GM12878 (cell line): ENCODE measurements around the gene ATP2A1. TPM values are rescaled to one million over a fixed set of nuclear protein-coding genes. Genes with fewer than 3 reads are reported as not detected.

Experiments
- ATAC-seq: fragments of 200-7000 bp; cut with Tn5 transposase; 3 replicates; pipeline ENCODE4 v1.9.1; 2020; ENCODE audit warnings: mild to moderate bottlenecking, moderate library complexity
- BruUV-seq: library from RNA; stranded (reverse); fragments of 400-500 nt; replicated peaks from 2 replicates; lab custom pipeline; 2021; lab: Mats Ljungman, UMichigan
- CTCF ChIA-PET: fragments of 300-600 bp; sonication (Branson Sonifier 250); formaldehyde crosslinking; extraction: SDS; loops from one replicate; lab custom pipeline; 2021; ENCODE audit warnings: inconsistent platforms; lab: Yijun Ruan, JAX
- POLR2A ChIA-PET: fragments of 350-600 bp; formaldehyde crosslinking; extraction: SDS; loops from one replicate; lab custom pipeline; 2021; ENCODE audit warnings: inconsistent platforms; lab: Charles Lee
- RAD21 ChIA-PET: fragments of 300-600 bp; sonication (Branson Sonifier 250); formaldehyde crosslinking; loops from one replicate; lab custom pipeline; 2023; ENCODE audit warnings: antibody characterized with exemption; ENCODE audit not compliant: unreplicated experiment; lab: Charles Lee
- SMC1A ChIA-PET: fragments of 300-600 bp; sonication (Branson Sonifier 250); formaldehyde crosslinking; loops from one replicate; lab custom pipeline; 2023; ENCODE audit not compliant: unreplicated experiment, uncharacterized antibody; lab: Charles Lee
- DNase-seq: peaks from one replicate; pipeline ENCODE4 v3.0.0-alpha.2; 2011; ENCODE audit warnings: low read depth, low spot score
- FAIRE-seq: peaks from 3 replicates; lab custom pipeline; 2011; peaks lifted over from hg19 to GRCh38; lab: Jason Lieb, UNC
- H2AFZ ChIP-seq: 2 replicates; pipeline ENCODE4 v1.6.0; 2011; ENCODE audit warnings: low read depth, low read length, control low read depth; ENCODE audit not compliant: control insufficient read depth
- H3K27ac ChIP-seq: 2 replicates; pipeline ENCODE4 v1.5.1; 2011; ENCODE audit warnings: control low read depth; ENCODE audit not compliant: control insufficient read depth, insufficient read depth
- H3K27me3 ChIP-seq, 2 experiments: replicated peaks in 1 of 2; 2 replicates each; pipeline versions ENCODE4 v1.6.0 to v1.6.1; 2011; ENCODE audit warnings: low read length in 1 of 2; ENCODE audit not compliant: control insufficient read depth in 2 of 2, insufficient read depth in 2 of 2
- H3K36me3 ChIP-seq, 2 experiments: 2 replicates each; pipeline ENCODE4 v1.5.1; 2011; ENCODE audit warnings: low read length in 1 of 2; ENCODE audit not compliant: control insufficient read depth in 2 of 2, insufficient read depth in 2 of 2
- H3K4me1 ChIP-seq: 2 replicates; pipeline ENCODE4 v1.6.1; 2011; ENCODE audit warnings: mild to moderate bottlenecking, low read length, moderate library complexity, mixed read lengths; ENCODE audit not compliant: control insufficient read depth, insufficient read depth
- H3K4me2 ChIP-seq: 2 replicates; pipeline ENCODE4 v1.6.0; 2011; ENCODE audit warnings: control low read depth; ENCODE audit not compliant: control insufficient read depth, insufficient read depth
- H3K4me3 ChIP-seq: fragments of 200-600 bp; sonication (generic); 2 replicates; pipeline ENCODE4 v1.5.1; 2016
- H3K79me2 ChIP-seq: 2 replicates; pipeline ENCODE4 v1.6.0; 2011; ENCODE audit warnings: low read length; ENCODE audit not compliant: control insufficient read depth, insufficient read depth
- H3K9ac ChIP-seq: 2 replicates; pipeline ENCODE4 v1.8.0; 2011; ENCODE audit warnings: low read length, control low read depth, mixed read lengths; ENCODE audit not compliant: control insufficient read depth, insufficient read depth
- H3K9me3 ChIP-seq: replicated peaks from 3 replicates; pipeline ENCODE4 v1.5.1; 2011; ENCODE audit warnings: mild to moderate bottlenecking, low read length; ENCODE audit not compliant: control insufficient read depth, insufficient read depth
- H4K20me1 ChIP-seq: 2 replicates; pipeline ENCODE4 v1.6.0; 2011; ENCODE audit not compliant: control insufficient read depth, insufficient read depth
- GATAD2B ChIP-seq: fragments of 450-650 bp; conservative IDR thresholded peaks from 2 replicates; pipeline ENCODE4 v1.6.1; 2017; ENCODE audit warnings: low read depth, mild to moderate bottlenecking, moderate library complexity
- POLR2A ChIP-seq: IDR thresholded peaks from 2 replicates; pipeline ENCODE4 v1.6.1; 2011; ENCODE audit warnings: low read depth, mild to moderate bottlenecking, low read length
- RAD21 ChIP-seq: IDR thresholded peaks from 2 replicates; pipeline ENCODE4 v1.6.1; 2011; ENCODE audit warnings: mild to moderate bottlenecking, low read depth, low read length, moderate library complexity; ENCODE audit not compliant: insufficient read depth
- RUNX3 ChIP-seq: IDR thresholded peaks from 2 replicates; pipeline ENCODE4 v1.6.1; 2012; ENCODE audit warnings: low read length, inconsistent platforms
- SMARCA5 ChIP-seq: fragments of 450-650 bp; IDR thresholded peaks from 2 replicates; pipeline ENCODE4 v1.6.1; 2017; ENCODE audit warnings: mild to moderate bottlenecking
- SMC3 ChIP-seq: IDR thresholded peaks from 2 replicates; pipeline ENCODE4 v1.6.1; 2011; ENCODE audit warnings: low read length, improper control_type of control experiment, borderline replicate concordance
- SREBF1 ChIP-seq: IDR thresholded peaks from 2 replicates; pipeline ENCODE4 v1.6.1; 2012; ENCODE audit warnings: mild to moderate bottlenecking, low read length
- YY1 ChIP-seq: IDR thresholded peaks from 2 replicates; pipeline ENCODE4 v1.6.1; 2011; ENCODE audit warnings: low read depth, mild to moderate bottlenecking, low read length
- WGBS: methylation state at CpG from one replicate; pipeline ENCODE4 v1.1.6; 2016; ENCODE audit warnings: low lambda C conversion rate; ENCODE audit not compliant: insufficient replicate concordance, insufficient coverage; ENCODE audit errors: missing lambda C conversion rate; 5-methylcytosine and 5-hydroxymethylcytosine counted together
- in situ Hi-C: fragments of 300-500 bp; cut with MboI; formaldehyde crosslinking; loops from 9 replicates; pipeline ENCODE4 v1.14.3; 2018; ENCODE audit warnings: mixed read lengths
- intact Hi-C: fragments of 100-400 bp; cut with micrococcal nuclease; formaldehyde crosslinking; loops from one replicate; pipeline ENCODE4 v1.14.2; 2022; ENCODE audit not compliant: unreplicated experiment
- polyA plus RNA-seq, 11 experiments: library from polyadenylated mRNA; depleted of rRNA in 4 of 11; unstranded in 6 of 11; stranded (reverse) in 5 of 11; fragments of >200 nt; fragmentation: Nextera tagmentation in 4 of 11; fragmentation: Illumina TruSeq in 1 of 11; extraction: Ambion mirVana in 4 of 11; extraction: Trizol in 1 of 11; gene quantifications; 1 replicate in 1 of 11; 2 replicates in 10 of 11; pipeline versions ENCODE4 v1.2.1 to v1.2.3, GENCODE V29; 2011 to 2016; ENCODE audit warnings: inconsistent platforms in 2 of 11, missing spikeins in 2 of 11, low read depth in 1 of 11
- total RNA-seq, 4 experiments: library from RNA; depleted of rRNA in 3 of 4; stranded (reverse); fragments of >200 nt in 3 of 4; fragmentation: Illumina TruSeq in 1 of 4; extraction: Trizol in 1 of 4; gene quantifications; 2 replicates each; pipeline versions ENCODE4 v1.2.1 to v1.2.3, GENCODE V29; 2013 to 2021
- TF ChIP-seq, protein P1 (sequence below): fragments of 450-650 bp; IDR thresholded peaks from 2 replicates; pipeline ENCODE4 v1.6.1; 2017; ENCODE audit warnings: mild to moderate bottlenecking
- TF ChIP-seq, protein P2 (sequence below): IDR thresholded peaks from 2 replicates; pipeline ENCODE4 v1.6.1; 2011; ENCODE audit warnings: borderline replicate concordance, low read depth, mild to moderate bottlenecking, moderate library complexity, mixed read lengths, low read length; ENCODE audit not compliant: insufficient read depth; ENCODE audit errors: extremely low read length
- TF ChIP-seq, protein P3 (sequence below), 3 experiments: IDR thresholded peaks in 2 of 3; conservative IDR thresholded peaks in 1 of 3; 2 replicates each; pipeline ENCODE4 v1.5.1; 2011; ENCODE audit warnings: low read depth in 3 of 3, low read length in 3 of 3, mild to moderate bottlenecking in 3 of 3, control low read depth in 2 of 3, moderate library complexity in 2 of 3, inconsistent platforms in 1 of 3, mixed read lengths in 1 of 3; ENCODE audit not compliant: control insufficient read depth in 2 of 3, insufficient read depth in 1 of 3; ENCODE audit errors: extremely low read depth in 1 of 3

The ATP2A1 gene
- total and polyA plus RNA-seq, 10 of the 15 experiments (the other 5 are each of a cell fraction or from before 2014, with no cell fraction given): 0.13 to 1.7 (median 0.88) TPM

DNA sequence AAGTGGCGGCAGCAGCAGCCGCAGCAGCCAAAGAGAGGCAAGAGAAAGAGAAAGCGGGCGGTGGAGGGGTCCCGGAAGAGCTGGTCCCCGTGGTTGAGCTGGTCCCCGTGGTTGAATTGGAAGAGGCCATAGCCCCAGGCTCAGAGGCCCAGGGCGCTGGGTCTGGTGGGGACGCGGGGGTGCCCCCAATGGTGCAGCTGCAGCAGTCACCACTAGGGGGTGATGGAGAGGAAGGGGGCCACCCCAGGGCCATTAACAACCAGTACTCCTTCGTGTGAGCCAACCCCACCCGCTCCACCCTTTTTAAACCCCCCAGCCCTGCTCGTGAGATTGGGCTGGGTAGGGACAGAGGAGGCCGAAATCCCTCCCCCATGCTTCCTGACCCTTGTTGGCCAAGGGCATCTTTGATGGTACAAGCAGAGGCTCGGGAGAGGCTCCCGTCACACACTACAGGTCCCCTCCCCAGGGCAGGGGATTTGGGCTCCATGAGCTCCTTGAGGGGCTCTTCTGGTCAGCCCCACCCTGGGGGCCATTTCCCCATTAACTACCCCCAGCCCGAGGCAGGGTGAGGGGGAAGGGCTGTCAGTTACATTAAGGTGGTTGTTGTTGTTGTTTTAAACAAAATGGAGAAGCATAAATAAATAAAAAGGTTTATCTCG lies 4.6 kb upstream of the ATP2A1 start:
- Histone ChIP-seq H4K20me1 (no peaks in the 10 kb centered on the region), H3K9me3 (no peaks in the 10 kb centered on the region), H3K79me2 (no peaks in the 10 kb centered on the region), H2AFZ (no peak overlapping the region), H3K36me3 (peaks cover 11 to 18% of the 10 kb centered on the region in 2 experiments), H3K4me3 (no peak overlapping the region), H3K9ac (no peak overlapping the region), H3K27me3 (no peaks in the 10 kb centered on the region), H3K27ac (no peak overlapping the region), H3K4me2 (no peak overlapping the region), H3K4me1 (peaks cover 7% of the 10 kb centered on the region; the same call in 1 of the 2 replicates)
- TF ChIP-seq RUNX3 (0 out of 2 replicates have a peak, but pooled peaks have one; percentile 6), SREBF1 (no peak), RAD21 (peak; percentile 54), POLR2A (no peak), SMC3 (peak; percentile 62; the same call in 1 of the 2 replicates), YY1 (peak; percentile 62), SMARCA5 (0 out of 2 replicates have a peak, but pooled peaks have one; percentile 48), GATAD2B (0 out of 2 replicates have a peak, but pooled peaks have one; percentile 28)
- TF ChIP-seq, protein P1, sequence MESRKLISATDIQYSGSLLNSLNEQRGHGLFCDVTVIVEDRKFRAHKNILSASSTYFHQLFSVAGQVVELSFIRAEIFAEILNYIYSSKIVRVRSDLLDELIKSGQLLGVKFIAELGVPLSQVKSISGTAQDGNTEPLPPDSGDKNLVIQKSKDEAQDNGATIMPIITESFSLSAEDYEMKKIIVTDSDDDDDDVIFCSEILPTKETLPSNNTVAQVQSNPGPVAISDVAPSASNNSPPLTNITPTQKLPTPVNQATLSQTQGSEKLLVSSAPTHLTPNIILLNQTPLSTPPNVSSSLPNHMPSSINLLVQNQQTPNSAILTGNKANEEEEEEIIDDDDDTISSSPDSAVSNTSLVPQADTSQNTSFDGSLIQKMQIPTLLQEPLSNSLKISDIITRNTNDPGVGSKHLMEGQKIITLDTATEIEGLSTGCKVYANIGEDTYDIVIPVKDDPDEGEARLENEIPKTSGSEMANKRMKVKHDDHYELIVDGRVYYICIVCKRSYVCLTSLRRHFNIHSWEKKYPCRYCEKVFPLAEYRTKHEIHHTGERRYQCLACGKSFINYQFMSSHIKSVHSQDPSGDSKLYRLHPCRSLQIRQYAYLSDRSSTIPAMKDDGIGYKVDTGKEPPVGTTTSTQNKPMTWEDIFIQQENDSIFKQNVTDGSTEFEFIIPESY: peak; percentile 98
- TF ChIP-seq, protein P2, sequence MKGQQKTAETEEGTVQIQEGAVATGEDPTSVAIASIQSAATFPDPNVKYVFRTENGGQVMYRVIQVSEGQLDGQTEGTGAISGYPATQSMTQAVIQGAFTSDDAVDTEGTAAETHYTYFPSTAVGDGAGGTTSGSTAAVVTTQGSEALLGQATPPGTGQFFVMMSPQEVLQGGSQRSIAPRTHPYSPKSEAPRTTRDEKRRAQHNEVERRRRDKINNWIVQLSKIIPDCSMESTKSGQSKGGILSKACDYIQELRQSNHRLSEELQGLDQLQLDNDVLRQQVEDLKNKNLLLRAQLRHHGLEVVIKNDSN: no peak
- TF ChIP-seq, protein P3, sequence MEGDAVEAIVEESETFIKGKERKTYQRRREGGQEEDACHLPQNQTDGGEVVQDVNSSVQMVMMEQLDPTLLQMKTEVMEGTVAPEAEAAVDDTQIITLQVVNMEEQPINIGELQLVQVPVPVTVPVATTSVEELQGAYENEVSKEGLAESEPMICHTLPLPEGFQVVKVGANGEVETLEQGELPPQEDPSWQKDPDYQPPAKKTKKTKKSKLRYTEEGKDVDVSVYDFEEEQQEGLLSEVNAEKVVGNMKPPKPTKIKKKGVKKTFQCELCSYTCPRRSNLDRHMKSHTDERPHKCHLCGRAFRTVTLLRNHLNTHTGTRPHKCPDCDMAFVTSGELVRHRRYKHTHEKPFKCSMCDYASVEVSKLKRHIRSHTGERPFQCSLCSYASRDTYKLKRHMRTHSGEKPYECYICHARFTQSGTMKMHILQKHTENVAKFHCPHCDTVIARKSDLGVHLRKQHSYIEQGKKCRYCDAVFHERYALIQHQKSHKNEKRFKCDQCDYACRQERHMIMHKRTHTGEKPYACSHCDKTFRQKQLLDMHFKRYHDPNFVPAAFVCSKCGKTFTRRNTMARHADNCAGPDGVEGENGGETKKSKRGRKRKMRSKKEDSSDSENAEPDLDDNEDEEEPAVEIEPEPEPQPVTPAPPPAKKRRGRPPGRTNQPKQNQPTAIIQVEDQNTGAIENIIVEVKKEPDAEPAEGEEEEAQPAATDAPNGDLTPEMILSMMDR (IDR thresholded peaks at IDR 0.05 in 2 of 3, conservative IDR thresholded peaks at IDR 0.05 in 1 of 3; ENCODE audit: control insufficient read depth in 2 of 3, extremely low read depth in 1 of 3, insufficient read depth in 1 of 3, low read depth in 3 of 3, low read length in 3 of 3): peak; percentile 62 to 86 (median 69)
- ChIA-PET RAD21 (interaction anchor here (0.6 to 5.6 kb wide), 4 partner anchors 10 to 71 kb away, joined by 3 to 53 read pairs (median 4); partner anchors contain the start of gene SH2B1), SMC1A (interaction anchor here (0.7 to 4.4 kb wide), 3 partner anchors 11 to 70 kb away, joined by 3 to 38 read pairs (median 5); no protein-coding TSS in a partner anchor), CTCF (interaction anchor here (0.5 to 8.1 kb wide), 6 partner anchors 10 to 104 kb away, joined by 3 to 124 read pairs (median 8); partner anchors contain the start of genes CD19 and SH2B1), POLR2A (no interaction called here)
- FAIRE-seq: no peak
- BruUV-seq: TSS peak; percentile 67
- in situ Hi-C loops: no loop called here
- 59% methylated on average over 13 of the region's 18 CpGs for WGBS
- ATAC-seq: peak; percentile 87
- intact Hi-C loops: loop anchor here (1.0 kb wide), 1 partner anchor 72 kb away; no protein-coding TSS in a partner anchor
- DNase-seq: no peak
